Measurements from ENCODE around the gene KDM4D. TPM values are rescaled to one million over a fixed set of nuclear protein-coding genes. Genes with fewer than 3 reads are reported as not detected.

KDM4D gene
- total and polyA plus RNA-seq, 2 of the 8 experiments (the other 6 are each of a cell fraction or from before 2014, with no cell fraction given), result 1.5 to 4.5 TPM

DNA sequence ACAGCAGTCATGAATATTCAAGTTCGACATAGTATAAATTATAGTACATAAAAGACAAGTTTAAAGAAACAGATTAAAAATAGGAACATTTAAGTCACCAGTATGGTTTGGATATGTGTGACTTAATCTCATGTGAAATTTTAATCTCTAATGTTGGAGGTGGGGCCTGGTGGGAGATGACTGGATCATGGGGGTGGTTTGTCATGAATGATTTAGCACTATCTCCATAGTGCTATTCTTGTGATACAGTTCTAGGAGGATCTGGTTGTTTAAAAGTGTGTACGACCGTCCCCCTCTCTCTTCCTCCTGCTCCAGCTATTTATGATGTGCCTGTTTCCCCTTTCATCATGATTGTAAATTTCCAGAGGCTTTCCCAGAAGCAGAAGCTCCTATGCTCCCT lies 54.8 kb downstream of the KDM4D start:
- Histone ChIP-seq H3K9ac (replicated peaks in 1 of 4; ENCODE audit: extremely low read depth in 1 of 4, low read depth in 3 of 4, low read length in 3 of 4) (no peak overlapping the region), H3K79me2 (ENCODE audit: control insufficient read depth in 1 of 2, insufficient read depth in 2 of 2, low read length in 2 of 2) (no peaks in the 10 kb centered on the region), H3K36me3 (ENCODE audit: control insufficient read depth in 2 of 4, insufficient read depth in 4 of 4, low read length in 3 of 4) (no peaks in the 10 kb centered on the region), H3K23ac (ENCODE audit: insufficient read length) (no peak overlapping the region), H3K23me2 (ENCODE audit: low read depth, low read length) (no peaks in the 10 kb centered on the region), H3K56ac (replicated peaks; ENCODE audit: insufficient read length, low read depth, low read length) (no peak overlapping the region), H3K18ac (ENCODE audit: extremely low read depth, low read length) (no peak overlapping the region), H2AFZ (ENCODE audit: low read length) (no peak overlapping the region), H2BK5ac (ENCODE audit: low read depth, low read length) (no peak overlapping the region), H3K9me3 (ENCODE audit: insufficient read depth in 2 of 2, low read depth in 1 of 2, low read length in 1 of 2) (0 out of 4 replicates have a peak, but pooled peaks cover 0 to 3% of the 10 kb centered on the region in 2 experiments), H4K20me1 (replicated peaks in 1 of 2; ENCODE audit: control insufficient read depth in 1 of 2, insufficient read depth in 2 of 2, low read length in 2 of 2) (no peaks in the 10 kb centered on the region), H2BK20ac (ENCODE audit: low read length) (no peak overlapping the region), H4K8ac (ENCODE audit: extremely low read depth, insufficient read depth, low read length) (no peak overlapping the region), H2AK5ac (ENCODE audit: low read depth, low read length) (no peak overlapping the region), H3K79me1 (ENCODE audit: low read depth, low read length) (no peaks in the 10 kb centered on the region), H3K4me2 (ENCODE audit: insufficient read depth in 1 of 2, low read depth in 2 of 2, low read length in 2 of 2) (no peak overlapping the region), H2BK120ac (replicated peaks; ENCODE audit: low read depth, low read length) (no peak overlapping the region), H4K91ac (replicated peaks; ENCODE audit: insufficient read length, low read length) (no peak overlapping the region), H3K27me3 (replicated peaks in 1 of 4; ENCODE audit: control insufficient read depth in 3 of 4, extremely low read depth in 1 of 4, insufficient read depth in 3 of 4, low read length in 3 of 4) (no peaks in the 10 kb centered on the region), H3K4me1 (replicated peaks in 1 of 4; ENCODE audit: control insufficient read depth in 3 of 4, insufficient read depth in 4 of 4, low read length in 3 of 4) (no peaks in the 10 kb centered on the region), H2BK12ac (ENCODE audit: low read depth, low read length) (no peak overlapping the region), H3K27ac (ENCODE audit: low read depth, low read length) (no peak overlapping the region), H3K14ac (ENCODE audit: insufficient read length) (no peak overlapping the region), H3K4ac (replicated peaks; ENCODE audit: insufficient read length, low read depth, low read length) (no peak overlapping the region), H4K5ac (ENCODE audit: insufficient read length, low read depth, low read length) (no peak overlapping the region), H2BK15ac (ENCODE audit: low read length) (no peak overlapping the region), H3K4me3 (ENCODE audit: extremely low read depth in 1 of 4, insufficient read depth in 2 of 4, low read depth in 3 of 4, low read length in 4 of 4) (no peak overlapping the region)
- WGBS, 2 experiments (ENCODE audit: extremely low coverage in 1 of 2, insufficient coverage in 1 of 2, insufficient read length in 1 of 2, insufficient replicate concordance in 2 of 2, low coverage in 1 of 2, low lambda C conversion rate in 2 of 2, missing lambda C conversion rate in 1 of 2), result 90% methylated on average over 3 of the region's 3 CpGs; no CpG with 5 or more reads in 1 of the 2 experiments
- FAIRE-seq, result no peak
- ChIA-PET CTCF (ENCODE audit: partially characterized antibody) (no interaction called here), POLR2A (ENCODE audit: partially characterized antibody) (no interaction called here)
- TF ChIP-seq POLR2AphosphoS5 (IDR thresholded peaks at IDR 0.05; ENCODE audit: low read depth, low read length) (no peak), BACH1 (IDR thresholded peaks at IDR 0.05; ENCODE audit: low read length) (no peak), GTF2F1 (IDR thresholded peaks at IDR 0.05; ENCODE audit: borderline replicate concordance, low read depth, low read length) (no peak), POU5F1 (IDR thresholded peaks at IDR 0.05; ENCODE audit: low read depth, low read length) (no peak), CHD2 (IDR thresholded peaks at IDR 0.05; ENCODE audit: low read length) (no peak), CEBPB (IDR thresholded peaks at IDR 0.05; ENCODE audit: low read depth, low read length) (no peak), HDAC2 (IDR thresholded peaks at IDR 0.05; ENCODE audit: borderline replicate concordance in 1 of 2, low read depth in 2 of 2, low read length in 2 of 2) (no peak), NANOG (IDR thresholded peaks at IDR 0.05; ENCODE audit: insufficient read depth, low read depth, low read length, poor library complexity, severe bottlenecking) (no peak), TCF12 (IDR thresholded peaks at IDR 0.05; ENCODE audit: low read depth, low read length) (no peak), CREB1 (IDR thresholded peaks at IDR 0.05) (no peak)
- TF ChIP-seq, protein P1, sequence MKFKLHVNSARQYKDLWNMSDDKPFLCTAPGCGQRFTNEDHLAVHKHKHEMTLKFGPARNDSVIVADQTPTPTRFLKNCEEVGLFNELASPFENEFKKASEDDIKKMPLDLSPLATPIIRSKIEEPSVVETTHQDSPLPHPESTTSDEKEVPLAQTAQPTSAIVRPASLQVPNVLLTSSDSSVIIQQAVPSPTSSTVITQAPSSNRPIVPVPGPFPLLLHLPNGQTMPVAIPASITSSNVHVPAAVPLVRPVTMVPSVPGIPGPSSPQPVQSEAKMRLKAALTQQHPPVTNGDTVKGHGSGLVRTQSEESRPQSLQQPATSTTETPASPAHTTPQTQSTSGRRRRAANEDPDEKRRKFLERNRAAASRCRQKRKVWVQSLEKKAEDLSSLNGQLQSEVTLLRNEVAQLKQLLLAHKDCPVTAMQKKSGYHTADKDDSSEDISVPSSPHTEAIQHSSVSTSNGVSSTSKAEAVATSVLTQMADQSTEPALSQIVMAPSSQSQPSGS (IDR thresholded peaks at IDR 0.05; ENCODE audit: low read length), result no peak
- DNase-seq (ENCODE audit: low read depth in 1 of 2, low spot score in 2 of 2), result no peak

Measured in H1 (cell line).